Measurements from ENCODE around the gene ARRDC3.
"Not testable (repeated sequence)": the region's sequence is repeated elsewhere in the genome, so short reads cannot be mapped to it uniquely, and the experiment has no call there.

Gene ARRDC3, protein sequence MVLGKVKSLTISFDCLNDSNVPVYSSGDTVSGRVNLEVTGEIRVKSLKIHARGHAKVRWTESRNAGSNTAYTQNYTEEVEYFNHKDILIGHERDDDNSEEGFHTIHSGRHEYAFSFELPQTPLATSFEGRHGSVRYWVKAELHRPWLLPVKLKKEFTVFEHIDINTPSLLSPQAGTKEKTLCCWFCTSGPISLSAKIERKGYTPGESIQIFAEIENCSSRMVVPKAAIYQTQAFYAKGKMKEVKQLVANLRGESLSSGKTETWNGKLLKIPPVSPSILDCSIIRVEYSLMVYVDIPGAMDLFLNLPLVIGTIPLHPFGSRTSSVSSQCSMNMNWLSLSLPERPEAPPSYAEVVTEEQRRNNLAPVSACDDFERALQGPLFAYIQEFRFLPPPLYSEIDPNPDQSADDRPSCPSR

DNA sequence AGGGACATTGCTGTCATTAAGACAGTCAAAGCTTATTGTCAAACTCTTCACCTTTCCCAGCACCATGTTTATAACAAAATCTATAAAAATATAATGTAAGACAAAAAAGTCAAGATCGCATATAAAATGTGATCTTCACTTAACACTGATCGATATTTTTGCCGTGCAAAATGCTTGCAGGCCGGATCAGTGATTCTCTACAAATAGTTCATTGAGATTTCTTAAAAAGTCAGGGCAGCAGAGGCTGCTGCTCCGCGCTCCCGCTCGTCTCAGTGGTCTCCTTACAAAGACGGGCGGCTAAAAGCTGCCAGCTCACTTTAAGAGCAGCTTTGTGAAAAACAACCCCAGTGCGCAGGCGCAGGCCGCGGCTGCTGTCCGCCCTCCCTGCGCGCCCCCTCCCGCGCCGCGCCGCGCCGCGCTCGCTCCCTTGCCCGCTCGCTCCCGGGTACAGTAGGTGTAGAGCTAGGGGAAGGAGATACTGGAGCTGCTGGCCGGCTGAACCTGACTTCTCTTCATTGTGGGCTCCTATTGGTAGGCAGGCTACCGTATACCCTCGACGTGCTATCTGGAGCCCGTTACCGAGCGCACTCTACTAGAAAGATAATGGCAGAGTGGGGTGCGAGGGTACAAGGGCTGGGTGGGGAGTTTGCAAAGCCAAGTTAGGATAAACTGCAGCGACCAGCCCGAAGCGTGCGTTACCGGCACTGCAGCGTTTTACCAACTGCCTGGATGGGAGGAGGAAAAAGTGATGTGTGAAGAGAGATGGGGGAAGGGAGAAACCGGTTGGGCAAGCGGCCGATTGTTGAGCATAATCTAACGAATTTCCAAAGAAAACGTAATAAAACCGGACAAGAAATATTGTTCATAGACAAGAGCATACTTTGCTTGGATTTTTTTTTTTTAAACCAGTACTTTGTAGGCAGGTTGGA is at the start of gene ARRDC3:
Gene ARRDC3, minus strand, starts transcription at position 291 of the 929 bp plus-strand sequence. Its CDS starts 225 bp downstream, at position 66.
- DNase-seq (ENCODE audit: low spot score), result peak; percentile 98

GRCh38 chr5:91430949-91431348 is 47.8 kb upstream of the ARRDC3 start:
- DNase-seq (ENCODE audit: low spot score), result no peak

GRCh38 chr5:91424638-91425436 is 41.7 kb upstream of the ARRDC3 start:
- no peak for DNase-seq (ENCODE audit: low spot score)

DNA sequence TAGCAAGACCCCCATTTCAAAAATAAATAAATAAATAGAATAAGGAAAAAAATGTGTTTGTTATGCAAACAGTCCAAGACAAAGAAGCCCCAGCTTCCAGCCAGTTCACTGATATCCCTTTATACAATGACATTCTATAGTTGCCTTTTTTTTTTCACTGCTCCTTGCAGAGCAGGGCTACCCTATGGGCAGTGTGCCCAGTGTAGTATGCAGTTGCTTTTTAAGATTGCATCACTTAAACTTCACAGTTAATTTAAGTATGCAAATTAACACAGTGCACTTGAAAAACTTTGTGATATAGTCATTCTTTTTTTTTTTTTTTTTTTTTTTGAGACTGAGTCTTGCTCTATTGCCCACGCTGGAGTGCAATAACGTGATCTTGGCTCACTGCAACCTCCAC is 40.8 kb upstream of the ARRDC3 start:
- DNase-seq (ENCODE audit: low spot score), result no peak

GRCh38 chr5:91420879-91421278 is 37.8 kb upstream of the ARRDC3 start:
- DNase-seq (ENCODE audit: low spot score), result no peak

DNA sequence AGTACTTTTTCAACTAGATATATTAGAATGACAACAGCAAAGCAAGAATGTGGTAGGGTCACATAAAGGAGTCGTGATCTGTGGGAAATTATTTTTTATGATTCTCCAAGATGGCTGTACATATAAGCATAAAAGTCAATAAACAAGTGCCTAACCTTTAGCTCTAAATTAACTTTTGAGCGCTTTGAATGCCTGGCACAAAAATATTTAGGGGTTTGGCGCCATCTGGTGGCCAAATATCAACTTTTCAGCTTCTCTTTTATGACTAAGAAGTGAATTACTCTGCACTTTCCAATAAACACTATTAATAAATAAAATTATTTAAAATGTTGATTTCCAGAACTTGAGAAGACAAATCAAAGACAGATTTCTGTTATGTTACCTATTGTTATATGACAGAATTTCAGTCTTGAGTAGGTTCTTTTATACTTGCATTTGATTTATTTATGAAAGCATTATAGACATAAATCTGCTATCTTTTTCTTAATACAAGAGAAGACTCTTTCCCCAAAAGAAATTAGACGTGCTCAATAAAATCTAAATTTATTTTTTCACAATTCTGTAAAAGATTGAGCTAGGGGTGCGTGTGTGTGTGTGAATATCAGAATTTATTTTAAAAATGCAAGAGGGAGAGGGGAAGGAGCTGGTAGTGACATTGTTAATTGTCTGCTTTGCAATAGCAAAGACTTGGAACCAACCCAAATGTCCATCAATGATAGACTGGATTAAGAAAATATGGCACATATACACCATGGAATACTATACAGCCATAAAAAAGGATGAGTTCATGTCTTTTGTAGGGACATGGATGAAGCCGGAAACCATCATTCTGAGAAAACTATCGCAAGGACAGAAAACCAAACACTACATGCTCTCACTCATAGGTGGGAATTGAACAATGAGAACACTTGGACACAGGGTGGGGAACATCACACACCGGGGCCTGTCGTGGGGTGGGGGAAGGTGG is 36.7 kb upstream of the ARRDC3 start:
- DNase-seq (ENCODE audit: low spot score), result peak; percentile 63

DNA sequence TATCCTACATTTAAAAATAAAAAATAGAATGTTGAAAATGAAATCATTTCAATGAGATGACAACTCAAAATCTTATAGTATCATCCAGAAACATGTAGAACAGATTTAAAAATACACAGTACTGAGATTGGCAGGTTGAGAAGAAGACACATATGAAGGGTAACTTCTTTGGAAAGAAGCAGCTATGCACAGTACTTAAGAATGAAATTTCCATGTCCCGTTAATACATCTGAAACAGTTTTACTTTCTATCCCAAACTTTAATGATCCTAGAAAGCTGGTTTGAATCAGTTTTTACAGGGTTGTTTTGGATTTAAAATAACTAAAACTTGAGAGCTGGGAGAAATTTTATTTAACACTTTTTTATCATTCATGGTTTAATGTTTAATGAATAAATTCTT is 36.0 kb upstream of the ARRDC3 start:
- no peak for DNase-seq (ENCODE audit: low spot score)

DNA sequence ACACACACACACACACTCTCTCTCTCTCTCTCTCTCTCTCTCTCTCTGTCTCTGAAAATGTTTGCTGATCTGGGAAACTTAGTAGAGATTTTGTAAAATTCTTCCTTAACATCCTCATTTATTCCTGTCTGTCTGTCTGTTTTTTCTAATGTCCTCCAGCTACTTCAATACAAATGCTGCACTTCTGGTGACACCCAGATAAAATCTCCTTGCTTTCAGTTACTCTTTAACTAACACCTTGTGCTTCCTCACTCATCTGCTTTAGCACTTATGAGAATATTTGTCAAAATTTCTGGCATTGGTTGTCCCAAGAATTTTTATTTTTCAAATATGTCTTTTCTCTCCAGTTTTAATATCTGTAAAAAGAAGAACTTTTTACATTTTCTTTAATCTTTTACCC is 35.0 kb upstream of the ARRDC3 start:
- no peak for DNase-seq (ENCODE audit: low spot score)

DNA sequence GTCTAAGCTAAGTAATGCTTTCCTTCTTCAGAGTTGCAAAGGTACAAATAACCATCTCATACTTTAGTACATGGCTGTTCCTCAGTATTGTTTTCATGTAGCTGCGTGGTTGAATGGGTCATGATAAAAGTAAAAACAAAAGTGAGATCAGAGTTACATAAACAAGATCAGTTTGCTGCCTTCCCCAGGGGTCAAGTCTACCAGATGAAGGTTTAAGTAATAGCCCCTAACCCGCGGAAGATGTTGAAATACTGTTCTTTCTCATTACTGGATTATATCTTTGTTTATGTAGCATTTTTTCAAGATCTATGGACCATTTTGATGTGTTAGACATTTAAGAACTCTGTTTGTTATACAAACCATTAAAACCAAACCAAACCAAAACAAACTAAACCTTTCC is 34.1 kb upstream of the ARRDC3 start:
- DNase-seq (ENCODE audit: low spot score), result no peak

DNA sequence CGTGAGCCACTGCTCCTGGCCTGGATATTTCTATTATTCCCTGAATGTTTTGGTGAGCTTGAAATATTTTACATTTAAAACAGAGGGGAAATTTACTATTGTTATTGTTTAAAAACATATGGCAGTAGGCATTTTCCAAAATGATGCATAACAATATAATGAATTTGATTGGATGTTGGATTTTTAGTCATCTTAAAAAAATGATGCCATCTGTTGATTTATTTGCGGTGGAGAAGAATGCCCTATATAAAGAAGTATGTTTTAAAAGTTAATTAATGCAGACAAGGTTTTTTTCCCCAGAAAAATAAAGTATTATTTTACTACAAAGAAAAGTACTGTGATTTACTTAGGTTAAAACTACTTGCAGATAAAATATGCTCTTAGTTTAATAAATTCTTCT is 33.4 kb upstream of the ARRDC3 start:
- no peak for DNase-seq (ENCODE audit: low spot score)

DNA sequence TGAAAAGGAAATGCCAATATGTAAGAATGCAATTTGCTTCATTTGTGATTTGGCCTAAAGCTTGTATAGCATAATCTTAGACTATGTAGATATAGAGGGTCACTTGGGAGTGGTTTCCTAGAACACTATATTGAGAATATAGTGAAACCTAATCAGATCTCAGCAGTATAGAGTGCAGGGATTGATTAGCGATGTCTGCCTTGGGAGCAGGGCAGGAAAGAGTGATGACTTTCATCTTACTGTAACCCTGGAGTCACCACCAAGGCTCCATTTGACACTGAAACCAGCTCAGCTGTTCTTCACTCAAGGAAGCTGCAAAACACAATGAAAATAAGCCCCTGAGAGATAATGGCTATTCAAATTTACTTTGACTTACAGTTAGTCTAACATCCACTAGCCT is 26.2 kb upstream of the ARRDC3 start:
- no peak for DNase-seq (ENCODE audit: low spot score)

- no peak for DNase-seq (ENCODE audit: low spot score)
Observed at GRCh38 chr5:91408710-91409109, 25.6 kb upstream of the ARRDC3 start.

GRCh38 chr5:91407204-91407603 is 24.1 kb upstream of the ARRDC3 start:
- no peak for DNase-seq (ENCODE audit: low spot score)

DNA sequence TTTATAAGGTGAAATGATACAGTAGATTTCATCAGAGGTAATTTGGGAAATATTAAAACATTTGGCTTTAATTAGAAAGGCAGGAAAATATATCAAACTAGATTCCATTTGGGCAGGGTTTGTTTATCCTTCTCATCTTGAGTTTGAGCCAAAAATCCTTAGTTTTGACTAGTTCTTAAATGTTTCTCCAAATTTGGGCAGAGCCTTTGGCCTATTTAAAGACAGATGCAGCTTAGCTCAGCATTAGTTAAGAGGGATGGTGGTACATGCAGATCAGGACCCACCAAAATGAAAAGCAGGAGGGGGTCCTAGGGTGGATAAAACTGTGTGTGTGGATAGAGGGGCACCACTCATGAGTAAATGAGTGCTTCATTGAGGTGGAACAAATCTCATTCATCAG is 20.3 kb upstream of the ARRDC3 start:
- no peak for DNase-seq (ENCODE audit: low spot score)

DNA sequence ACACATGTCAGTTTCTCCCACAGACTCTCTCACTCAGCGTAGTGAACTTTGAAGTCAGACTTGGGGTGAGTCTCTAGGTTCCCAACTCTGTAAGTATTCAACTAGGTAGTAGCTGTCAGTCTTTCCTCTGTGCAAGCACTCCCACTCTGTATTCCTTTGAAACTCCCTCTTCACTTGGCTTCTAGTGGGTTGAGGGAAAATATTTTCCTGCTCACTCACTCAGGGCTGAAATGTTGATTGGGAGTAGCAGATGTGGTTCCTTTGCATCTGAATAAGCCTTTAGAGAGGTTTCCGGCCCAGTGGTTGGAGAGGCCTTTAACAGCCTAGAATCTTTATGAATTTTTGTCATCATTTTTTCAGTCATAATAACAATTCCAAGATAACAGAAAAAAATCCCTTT is 18.1 kb upstream of the ARRDC3 start:
- DNase-seq (ENCODE audit: low spot score), result no peak

DNA sequence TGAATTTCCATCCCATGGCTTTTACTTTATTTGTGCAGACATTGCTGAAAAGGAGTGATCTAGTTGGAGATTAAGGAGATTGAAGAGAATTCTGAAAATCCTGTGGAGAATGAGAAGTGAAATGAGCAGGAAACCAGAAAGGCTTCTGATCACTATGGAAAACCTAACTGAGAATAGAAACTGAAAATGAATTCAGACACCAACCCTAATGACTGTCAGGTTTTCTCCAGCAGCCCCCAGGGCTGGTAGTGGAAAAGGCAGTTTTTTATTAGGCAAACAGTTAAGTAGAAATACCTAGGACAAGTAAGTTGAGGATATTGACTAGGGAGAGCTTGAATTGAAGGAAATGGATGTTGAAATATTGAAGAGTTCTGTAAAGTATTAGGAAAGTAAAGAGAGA is 14.7 kb upstream of the ARRDC3 start:
- DNase-seq (ENCODE audit: low spot score), result no peak

DNA sequence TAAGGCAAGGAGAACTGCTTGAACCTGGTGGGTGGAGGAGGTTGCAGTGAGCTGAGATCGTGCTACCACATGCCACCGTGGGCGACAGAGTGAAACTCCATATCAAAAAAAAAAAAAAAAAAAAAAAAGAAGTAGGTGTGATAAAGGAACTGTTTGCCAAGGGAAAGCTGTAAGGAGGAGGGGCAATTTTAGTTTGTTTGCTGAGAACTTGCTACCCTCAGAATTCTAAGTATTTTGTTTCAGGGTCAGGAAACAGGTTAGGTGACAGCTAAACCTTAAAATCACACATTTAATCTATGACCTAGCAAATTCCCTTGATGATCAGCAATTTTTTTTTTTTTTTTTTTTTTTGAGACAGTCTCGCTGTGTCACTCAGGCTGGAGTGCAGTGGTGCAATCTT is 7.2 kb upstream of the ARRDC3 start:
- peak; percentile 24 for DNase-seq (ENCODE audit: low spot score)

- DNase-seq (ENCODE audit: low spot score), result not testable (repeated sequence)
Observed at GRCh38 chr5:91389555-91389954, 6.4 kb upstream of the ARRDC3 start.

- no peak for DNase-seq (ENCODE audit: low spot score)
Observed at GRCh38 chr5:91388362-91388761, 5.2 kb upstream of the ARRDC3 start.

DNA sequence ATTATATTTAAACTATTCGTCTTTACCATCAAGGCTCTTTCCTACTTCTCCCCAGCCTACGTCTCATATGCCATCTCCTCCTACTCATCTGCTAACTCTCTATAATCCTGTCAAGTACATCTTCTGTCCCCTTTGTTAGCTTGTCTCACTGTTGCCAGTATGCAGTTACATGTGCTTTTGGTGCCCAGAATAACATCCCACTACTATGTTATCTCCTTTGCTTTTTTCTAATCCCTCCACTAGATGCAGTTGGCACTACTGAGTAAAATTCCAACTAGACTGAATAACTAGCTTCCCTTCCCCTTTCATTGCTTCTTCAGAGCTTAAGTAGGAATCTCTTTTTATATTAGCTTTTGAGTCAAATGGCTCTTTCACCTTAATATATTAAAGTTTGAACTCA is 3.0 kb upstream of the ARRDC3 start:
- no peak for DNase-seq (ENCODE audit: low spot score)

- DNase-seq (ENCODE audit: low spot score), result not testable (repeated sequence)
Observed at GRCh38 chr5:91385596-91385995, 2.5 kb upstream of the ARRDC3 start.

Measured in activated CD4-positive, alpha-beta T cell treated with anti-CD3 and anti-CD28 coated beads, Interleukin-2, Interleukin-4, amounts not matched to agents 100 ng/mL and 50 ng/mL, durations not matched to agents 16 hours and 8 hours (primary cell).